GM23338 (cell line): Measurements from ENCODE around the gene NUCKS1. TPM values are rescaled to one million over a fixed set of nuclear protein-coding genes. Genes with fewer than 3 reads are reported as not detected.

Experiments used
- ATAC-seq: fragments of 200-7000 bp; cut with Tn5 transposase; 3 replicates; pipeline ENCODE4 v1.9.1; 2020
- DNase-seq: peaks from one replicate; pipeline ENCODE4 v3.0.0-alpha.2; 2015; ENCODE audit warnings: low spot score
- H2AFZ ChIP-seq: fragments of 200-600 bp; sonication (generic); 2 replicates; pipeline ENCODE4 v1.8.0; 2016; ENCODE audit warnings: antibody characterized with exemption, mild to moderate bottlenecking, moderate library complexity
- H3F3A ChIP-seq: fragments of 200-600 bp; sonication (generic); replicated peaks from 2 replicates; pipeline ENCODE4 v1.8.0; 2017; ENCODE audit warnings: antibody characterized with exemption, mixed run types, low read depth
- H3K27ac ChIP-seq: fragments of 200-600 bp; sonication (generic); 2 replicates; pipeline ENCODE4 v1.6.1; 2016; ENCODE audit warnings: low read depth
- H3K27me3 ChIP-seq: fragments of 200-600 bp; sonication (generic); 2 replicates; pipeline ENCODE4 v1.8.0; 2016; ENCODE audit warnings: mild to moderate bottlenecking, mixed run types, moderate library complexity; ENCODE audit not compliant: insufficient read depth
- H3K36me3 ChIP-seq: fragments of 200-600 bp; sonication (generic); 2 replicates; pipeline ENCODE4 v1.8.0; 2016; ENCODE audit warnings: mild to moderate bottlenecking; ENCODE audit not compliant: insufficient read depth
- H3K4me1 ChIP-seq: fragments of 200-600 bp; sonication (generic); 2 replicates; pipeline ENCODE4 v1.8.0; 2016; ENCODE audit warnings: mild to moderate bottlenecking, moderate library complexity; ENCODE audit not compliant: insufficient read depth
- H3K4me2 ChIP-seq: fragments of 200-600 bp; sonication (generic); 2 replicates; pipeline ENCODE4 v1.7.1; 2017; ENCODE audit warnings: mixed run types
- H3K4me3 ChIP-seq: fragments of 200-600 bp; sonication (generic); 2 replicates; pipeline ENCODE4 v1.6.1; 2016; ENCODE audit warnings: mixed run types
- H3K79me2 ChIP-seq: fragments of 200-600 bp; sonication (generic); replicated peaks from 2 replicates; pipeline ENCODE4 v1.8.0; 2017; ENCODE audit warnings: mild to moderate bottlenecking; ENCODE audit not compliant: insufficient read depth
- H3K9me2 ChIP-seq: fragments of 200-600 bp; sonication (generic); 2 replicates; pipeline ENCODE4 v1.8.0; 2017; ENCODE audit not compliant: insufficient read depth
- H4K20me1 ChIP-seq: fragments of 200-600 bp; sonication (generic); replicated peaks from 2 replicates; pipeline ENCODE4 v1.8.0; 2017; ENCODE audit warnings: mild to moderate bottlenecking; ENCODE audit not compliant: insufficient read depth
- H3K27ac Mint-ChIP-seq: 2 replicates; pipeline ENCODE4 v1.8.0; 2020; ENCODE audit warnings: inconsistent platforms, mild to moderate bottlenecking, moderate library complexity, mixed read lengths
- H3K27me3 Mint-ChIP-seq: 3 replicates; pipeline ENCODE4 v1.8.0; 2022; ENCODE audit warnings: low read depth, mild to moderate bottlenecking, moderate library complexity, mixed read lengths, inconsistent platforms; ENCODE audit not compliant: insufficient read depth, poor library complexity
- H3K36me3 Mint-ChIP-seq: 3 replicates; pipeline ENCODE4 v1.8.0; 2021; ENCODE audit warnings: low read depth, mild to moderate bottlenecking, inconsistent platforms, moderate library complexity, mixed read lengths
- H3K4me1 Mint-ChIP-seq: 3 replicates; pipeline ENCODE4 v1.8.0; 2020; ENCODE audit warnings: mild to moderate bottlenecking, inconsistent platforms, mixed read lengths
- H3K4me3 Mint-ChIP-seq: 3 replicates; pipeline ENCODE4 v1.8.0; 2021; ENCODE audit warnings: moderate library complexity, mild to moderate bottlenecking, inconsistent platforms, mixed read lengths
- H3K9me3 Mint-ChIP-seq: 3 replicates; pipeline ENCODE4 v1.8.0; 2020; ENCODE audit warnings: moderate library complexity, mild to moderate bottlenecking, inconsistent platforms, mixed read lengths
- POLR2AphosphoS5 ChIP-seq: IDR thresholded peaks from 2 replicates; pipeline ENCODE4 v1.6.1; 2016; ENCODE audit warnings: antibody characterized with exemption, low read depth
- ZNF114 ChIP-seq: fragments of 250-450 bp; sonication (Bioruptor Pico); IDR thresholded peaks from 2 replicates; pipeline ENCODE4 v1.5.0; 2020; ENCODE audit warnings: mild to moderate bottlenecking, moderate library complexity
- ZNF331 ChIP-seq: fragments of 250-450 bp; sonication (Bioruptor Pico); IDR thresholded peaks from 2 replicates; pipeline ENCODE4 v1.5.0; 2020; ENCODE audit warnings: low read depth, mild to moderate bottlenecking, moderate library complexity
- polyA plus RNA-seq: library from polyadenylated mRNA; unstranded; fragments of >200 nt; fragmentation: Nextera tagmentation; extraction: Ambion mirVana; gene quantifications from 2 replicates; pipeline ENCODE4 v1.2.1, GENCODE V29; 2016
- total RNA-seq: library from RNA; depleted of rRNA; stranded (reverse); fragments of >200 nt; shearing (Covaris generic); gene quantifications from 2 replicates; pipeline ENCODE4 v1.2.3, GENCODE V29; 2014
- TF ChIP-seq, protein P1 (sequence below): IDR thresholded peaks from one replicate; pipeline ENCODE4 v1.6.1; 2018; ENCODE audit warnings: antibody characterized with exemption; ENCODE audit not compliant: unreplicated experiment
- TF ChIP-seq, protein P2 (sequence below), 2 experiments: fragments of 200-600 bp in 1 of 2; sonication (generic) in 1 of 2; conservative IDR thresholded peaks; 2 replicates each; pipeline versions ENCODE4 v1.5.1 to v1.6.1; 2016 to 2017; ENCODE audit warnings: antibody characterized with exemption in 2 of 2, low read depth in 2 of 2, mild to moderate bottlenecking in 2 of 2, moderate library complexity in 1 of 2
- TF ChIP-seq, protein P3 (sequence below): IDR thresholded peaks from 2 replicates; pipeline ENCODE4 v1.6.1; 2016; ENCODE audit warnings: antibody characterized with exemption

The NUCKS1 gene
- total and polyA plus RNA-seq, 2 experiments from 2014 or later = 255 to 307 TPM

DNA sequence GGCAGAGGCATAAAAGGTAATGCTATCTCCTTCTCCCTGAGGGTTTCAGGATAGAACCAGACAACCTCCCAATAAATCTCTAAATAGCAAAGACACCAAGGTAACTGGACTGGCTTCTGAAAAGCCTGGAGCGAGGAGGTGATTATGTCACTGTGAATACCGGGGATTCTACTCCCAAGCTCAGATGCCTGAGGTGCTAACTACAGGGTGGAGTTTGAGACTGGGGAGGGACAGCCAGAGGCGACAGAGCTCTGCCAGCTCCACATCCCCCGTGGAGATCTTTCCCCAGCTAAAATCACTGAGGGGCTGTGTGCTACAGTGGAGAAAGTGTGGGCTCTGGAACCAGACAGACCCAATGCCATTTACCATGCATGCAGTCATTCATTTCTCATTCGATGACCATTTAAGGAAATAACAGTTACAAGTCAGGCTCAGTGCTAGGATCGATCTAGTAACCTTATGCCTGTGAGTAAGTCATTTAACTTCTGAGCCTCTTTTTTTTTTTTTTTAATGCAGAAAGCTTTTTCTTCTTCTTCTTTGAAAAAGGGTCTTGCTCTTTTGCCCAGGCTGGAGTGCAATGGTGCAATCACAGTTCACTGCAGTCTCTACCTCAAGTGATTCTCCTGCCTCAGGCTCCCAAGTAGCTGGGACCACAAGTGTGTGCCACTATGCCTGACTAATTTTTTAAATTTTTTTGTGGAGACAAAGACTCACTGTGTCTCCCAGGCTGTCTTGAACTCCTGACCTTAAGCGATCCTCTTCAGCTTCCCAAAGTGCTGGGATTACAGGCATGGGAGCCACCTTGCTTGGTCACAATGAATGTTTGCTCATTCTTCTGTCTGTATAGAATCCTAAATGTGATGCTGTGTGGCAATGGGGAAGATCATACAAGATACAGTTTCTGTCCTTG, 61.6 kb downstream of the NUCKS1 start (continued):
- TF ChIP-seq, protein P1, sequence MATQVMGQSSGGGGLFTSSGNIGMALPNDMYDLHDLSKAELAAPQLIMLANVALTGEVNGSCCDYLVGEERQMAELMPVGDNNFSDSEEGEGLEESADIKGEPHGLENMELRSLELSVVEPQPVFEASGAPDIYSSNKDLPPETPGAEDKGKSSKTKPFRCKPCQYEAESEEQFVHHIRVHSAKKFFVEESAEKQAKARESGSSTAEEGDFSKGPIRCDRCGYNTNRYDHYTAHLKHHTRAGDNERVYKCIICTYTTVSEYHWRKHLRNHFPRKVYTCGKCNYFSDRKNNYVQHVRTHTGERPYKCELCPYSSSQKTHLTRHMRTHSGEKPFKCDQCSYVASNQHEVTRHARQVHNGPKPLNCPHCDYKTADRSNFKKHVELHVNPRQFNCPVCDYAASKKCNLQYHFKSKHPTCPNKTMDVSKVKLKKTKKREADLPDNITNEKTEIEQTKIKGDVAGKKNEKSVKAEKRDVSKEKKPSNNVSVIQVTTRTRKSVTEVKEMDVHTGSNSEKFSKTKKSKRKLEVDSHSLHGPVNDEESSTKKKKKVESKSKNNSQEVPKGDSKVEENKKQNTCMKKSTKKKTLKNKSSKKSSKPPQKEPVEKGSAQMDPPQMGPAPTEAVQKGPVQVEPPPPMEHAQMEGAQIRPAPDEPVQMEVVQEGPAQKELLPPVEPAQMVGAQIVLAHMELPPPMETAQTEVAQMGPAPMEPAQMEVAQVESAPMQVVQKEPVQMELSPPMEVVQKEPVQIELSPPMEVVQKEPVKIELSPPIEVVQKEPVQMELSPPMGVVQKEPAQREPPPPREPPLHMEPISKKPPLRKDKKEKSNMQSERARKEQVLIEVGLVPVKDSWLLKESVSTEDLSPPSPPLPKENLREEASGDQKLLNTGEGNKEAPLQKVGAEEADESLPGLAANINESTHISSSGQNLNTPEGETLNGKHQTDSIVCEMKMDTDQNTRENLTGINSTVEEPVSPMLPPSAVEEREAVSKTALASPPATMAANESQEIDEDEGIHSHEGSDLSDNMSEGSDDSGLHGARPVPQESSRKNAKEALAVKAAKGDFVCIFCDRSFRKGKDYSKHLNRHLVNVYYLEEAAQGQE = no peak
- TF ChIP-seq, protein P2, sequence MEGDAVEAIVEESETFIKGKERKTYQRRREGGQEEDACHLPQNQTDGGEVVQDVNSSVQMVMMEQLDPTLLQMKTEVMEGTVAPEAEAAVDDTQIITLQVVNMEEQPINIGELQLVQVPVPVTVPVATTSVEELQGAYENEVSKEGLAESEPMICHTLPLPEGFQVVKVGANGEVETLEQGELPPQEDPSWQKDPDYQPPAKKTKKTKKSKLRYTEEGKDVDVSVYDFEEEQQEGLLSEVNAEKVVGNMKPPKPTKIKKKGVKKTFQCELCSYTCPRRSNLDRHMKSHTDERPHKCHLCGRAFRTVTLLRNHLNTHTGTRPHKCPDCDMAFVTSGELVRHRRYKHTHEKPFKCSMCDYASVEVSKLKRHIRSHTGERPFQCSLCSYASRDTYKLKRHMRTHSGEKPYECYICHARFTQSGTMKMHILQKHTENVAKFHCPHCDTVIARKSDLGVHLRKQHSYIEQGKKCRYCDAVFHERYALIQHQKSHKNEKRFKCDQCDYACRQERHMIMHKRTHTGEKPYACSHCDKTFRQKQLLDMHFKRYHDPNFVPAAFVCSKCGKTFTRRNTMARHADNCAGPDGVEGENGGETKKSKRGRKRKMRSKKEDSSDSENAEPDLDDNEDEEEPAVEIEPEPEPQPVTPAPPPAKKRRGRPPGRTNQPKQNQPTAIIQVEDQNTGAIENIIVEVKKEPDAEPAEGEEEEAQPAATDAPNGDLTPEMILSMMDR (conservative IDR thresholded peaks at IDR 0.05; ENCODE audit: low read depth in 2 of 2) = no peak
- TF ChIP-seq POLR2AphosphoS5 = no peak
- TF ChIP-seq, protein P3, sequence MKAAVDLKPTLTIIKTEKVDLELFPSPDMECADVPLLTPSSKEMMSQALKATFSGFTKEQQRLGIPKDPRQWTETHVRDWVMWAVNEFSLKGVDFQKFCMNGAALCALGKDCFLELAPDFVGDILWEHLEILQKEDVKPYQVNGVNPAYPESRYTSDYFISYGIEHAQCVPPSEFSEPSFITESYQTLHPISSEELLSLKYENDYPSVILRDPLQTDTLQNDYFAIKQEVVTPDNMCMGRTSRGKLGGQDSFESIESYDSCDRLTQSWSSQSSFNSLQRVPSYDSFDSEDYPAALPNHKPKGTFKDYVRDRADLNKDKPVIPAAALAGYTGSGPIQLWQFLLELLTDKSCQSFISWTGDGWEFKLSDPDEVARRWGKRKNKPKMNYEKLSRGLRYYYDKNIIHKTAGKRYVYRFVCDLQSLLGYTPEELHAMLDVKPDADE = no peak

DNA sequence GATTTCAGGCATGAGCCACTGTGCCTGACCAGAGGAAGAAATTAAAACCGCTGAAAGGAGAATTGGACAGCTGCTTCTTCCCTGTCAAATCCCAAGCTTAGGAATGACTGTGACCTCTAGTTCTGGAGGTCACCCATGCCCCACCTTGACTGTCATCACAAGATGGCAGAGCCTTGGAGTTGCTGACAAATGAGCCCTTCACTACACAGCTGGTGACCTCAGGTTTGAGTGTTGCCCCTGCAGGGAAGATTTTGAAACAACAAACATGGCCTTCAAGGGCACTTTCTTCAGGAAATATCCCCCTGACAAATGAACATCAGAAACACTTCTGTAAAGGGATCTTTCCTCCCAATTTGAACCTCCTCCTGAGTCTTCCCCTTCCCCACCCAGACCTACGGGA, 62.7 kb downstream of the NUCKS1 start:
- Histone ChIP-seq H2AFZ (peak overlapping the region; percentile 34; the same call in 1 of the 2 replicates), H3K9me2 (no peaks in the 10 kb centered on the region; the same call in 1 of the 2 replicates), H3K27ac (0 out of 2 replicates have a peak overlapping the region, but pooled peaks have one; percentile 32), H3F3A (no peaks in the 10 kb centered on the region), H3K4me2 (no peak overlapping the region), H3K4me3 (no peak overlapping the region), H3K4me1 (peaks cover 4% of the 10 kb centered on the region; the same call in 1 of the 2 replicates), H3K79me2 (no peaks in the 10 kb centered on the region), H4K20me1 (no peaks in the 10 kb centered on the region), H3K36me3 (no peaks in the 10 kb centered on the region), H3K27me3 (no peaks in the 10 kb centered on the region)
- H3K4me3 Mint-ChIP-seq = no peak overlapping the region
- H3K9me3 Mint-ChIP-seq = no peaks in the 10 kb centered on the region; the same call in 2 of the 3 replicates
- no peak for ATAC-seq
- peaks cover 23% of the 10 kb centered on the region for H3K4me1 Mint-ChIP-seq
- no peaks in the 10 kb centered on the region for H3K36me3 Mint-ChIP-seq
- no peak for DNase-seq
- H3K27me3 Mint-ChIP-seq = peaks cover 17% of the 10 kb centered on the region
- H3K27ac Mint-ChIP-seq = no peak overlapping the region
- TF ChIP-seq, protein P1 = no peak
- TF ChIP-seq ZNF331 (no peak), ZNF114 (no peak)
